Endodermal cell (in vitro differentiated cells): ENCODE results near the gene ZNF335. TPM values are rescaled to one million over a fixed set of nuclear protein-coding genes. Genes with fewer than 3 reads are reported as not detected.

Experiments used
- DNase-seq: peaks from one replicate; pipeline ENCODE4 v3.0.0-alpha.2; 2017
- H3K27ac ChIP-seq: 2 replicates; pipeline ENCODE4 v1.5.1; 2013; ENCODE audit warnings: mild to moderate bottlenecking, low read depth, low read length, moderate library complexity
- H3K27me3 ChIP-seq: 2 replicates; pipeline ENCODE4 v1.6.1; 2013; ENCODE audit warnings: mild to moderate bottlenecking, low read length, moderate library complexity; ENCODE audit not compliant: insufficient read depth, control insufficient read depth, poor library complexity, severe bottlenecking
- H3K36me3 ChIP-seq: 2 replicates; pipeline ENCODE4 v1.7.0; 2013; ENCODE audit warnings: mild to moderate bottlenecking, low read length, moderate library complexity; ENCODE audit not compliant: control insufficient read depth, insufficient read depth
- H3K4me1 ChIP-seq: one replicate; pipeline ENCODE4 v1.7.0; 2013; ENCODE audit warnings: low read length; ENCODE audit not compliant: control insufficient read depth, insufficient read depth
- H3K4me3 ChIP-seq: 2 replicates; pipeline ENCODE4 v1.5.1; 2013; ENCODE audit warnings: mild to moderate bottlenecking, low read length, moderate library complexity
- H3K9ac ChIP-seq: 2 replicates; pipeline ENCODE4 v1.6.1; 2013; ENCODE audit warnings: mild to moderate bottlenecking, low read length, moderate library complexity; ENCODE audit not compliant: poor library complexity, severe bottlenecking; ENCODE audit errors: extremely low read depth
- H3K9me3 ChIP-seq: 2 replicates; pipeline ENCODE4 v1.6.1; 2013; ENCODE audit warnings: mild to moderate bottlenecking, low read length, moderate library complexity; ENCODE audit not compliant: control insufficient read depth
- H3K27ac Mint-ChIP-seq: 2 replicates; pipeline ENCODE4 v1.8.0; 2020; ENCODE audit warnings: mixed read lengths
- H3K27me3 Mint-ChIP-seq: 2 replicates; pipeline ENCODE4 v1.8.0; 2021; ENCODE audit warnings: mild to moderate bottlenecking, mixed read lengths; ENCODE audit not compliant: insufficient read depth
- H3K36me3 Mint-ChIP-seq: 2 replicates; pipeline ENCODE4 v1.8.0; 2020; ENCODE audit warnings: low read depth, mixed read lengths
- H3K4me1 Mint-ChIP-seq: 2 replicates; pipeline ENCODE4 v1.8.0; 2020; ENCODE audit warnings: mixed read lengths
- H3K4me3 Mint-ChIP-seq: 2 replicates; pipeline ENCODE4 v1.8.0; 2020; ENCODE audit warnings: mild to moderate bottlenecking, moderate library complexity, mixed read lengths
- H3K9me3 Mint-ChIP-seq: 2 replicates; pipeline ENCODE4 v1.8.0; 2020; ENCODE audit warnings: mild to moderate bottlenecking, mixed read lengths
- WGBS, 2 experiments: methylation state at CpG; one replicate each; pipeline versions ENCODE4 v1.1.5 to v1.1.7; 2013; ENCODE audit warnings: missing lambda C conversion rate in 2 of 2, mixed read lengths in 1 of 2; ENCODE audit not compliant: insufficient coverage in 1 of 2, insufficient read length in 1 of 2; 5-methylcytosine and 5-hydroxymethylcytosine counted together
- total RNA-seq, 2 donors: library from RNA; stranded (reverse); fragmentation: NEBNext Ultra II Directional in 1 of 2; extraction: Animal tissue kit (Norgen Biotek cat#: 25700) in 1 of 2; gene quantifications; 2 replicates in 1 of 2; 3 replicates in 1 of 2; pipeline ENCODE4 v1.2.1, GENCODE V29; 2021
- TF ChIP-seq, protein P1 (sequence below): fragments of 200-600 bp; sonication (generic); conservative IDR thresholded peaks from 2 replicates; pipeline ENCODE4 v1.5.0; 2021; ENCODE audit warnings: antibody characterized with exemption, mild to moderate bottlenecking

Gene ZNF335
- total RNA-seq, 2 donors from 2014 or later = 18.3 to 21.0 TPM

- no peak overlapping the region for H3K27ac ChIP-seq
- peaks cover 5% of the 10 kb centered on the region for H3K4me1 ChIP-seq
- no peak overlapping the region for H3K9ac ChIP-seq
- WGBS, 2 experiments = 90 to 91% methylated on average over 2 to 4 of the region's 4 CpGs
- H3K4me3 Mint-ChIP-seq = no peak overlapping the region
- no peaks in the 10 kb centered on the region for H3K36me3 ChIP-seq
- no peak for DNase-seq
- peaks cover 24% of the 10 kb centered on the region for H3K4me1 Mint-ChIP-seq
- no peak overlapping the region for H3K4me3 ChIP-seq
- H3K27me3 ChIP-seq = no peaks in the 10 kb centered on the region
- H3K27ac Mint-ChIP-seq = no peak overlapping the region
- no peaks in the 10 kb centered on the region for H3K9me3 ChIP-seq
- peaks cover 32% of the 10 kb centered on the region for H3K27me3 Mint-ChIP-seq
- H3K9me3 Mint-ChIP-seq = no peaks in the 10 kb centered on the region
- no peaks in the 10 kb centered on the region for H3K36me3 Mint-ChIP-seq
- TF ChIP-seq, protein P1, sequence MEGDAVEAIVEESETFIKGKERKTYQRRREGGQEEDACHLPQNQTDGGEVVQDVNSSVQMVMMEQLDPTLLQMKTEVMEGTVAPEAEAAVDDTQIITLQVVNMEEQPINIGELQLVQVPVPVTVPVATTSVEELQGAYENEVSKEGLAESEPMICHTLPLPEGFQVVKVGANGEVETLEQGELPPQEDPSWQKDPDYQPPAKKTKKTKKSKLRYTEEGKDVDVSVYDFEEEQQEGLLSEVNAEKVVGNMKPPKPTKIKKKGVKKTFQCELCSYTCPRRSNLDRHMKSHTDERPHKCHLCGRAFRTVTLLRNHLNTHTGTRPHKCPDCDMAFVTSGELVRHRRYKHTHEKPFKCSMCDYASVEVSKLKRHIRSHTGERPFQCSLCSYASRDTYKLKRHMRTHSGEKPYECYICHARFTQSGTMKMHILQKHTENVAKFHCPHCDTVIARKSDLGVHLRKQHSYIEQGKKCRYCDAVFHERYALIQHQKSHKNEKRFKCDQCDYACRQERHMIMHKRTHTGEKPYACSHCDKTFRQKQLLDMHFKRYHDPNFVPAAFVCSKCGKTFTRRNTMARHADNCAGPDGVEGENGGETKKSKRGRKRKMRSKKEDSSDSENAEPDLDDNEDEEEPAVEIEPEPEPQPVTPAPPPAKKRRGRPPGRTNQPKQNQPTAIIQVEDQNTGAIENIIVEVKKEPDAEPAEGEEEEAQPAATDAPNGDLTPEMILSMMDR = no peak
Observed at GRCh38 chr20:46007671-46008070, 35.7 kb upstream of the ZNF335 start.

DNA sequence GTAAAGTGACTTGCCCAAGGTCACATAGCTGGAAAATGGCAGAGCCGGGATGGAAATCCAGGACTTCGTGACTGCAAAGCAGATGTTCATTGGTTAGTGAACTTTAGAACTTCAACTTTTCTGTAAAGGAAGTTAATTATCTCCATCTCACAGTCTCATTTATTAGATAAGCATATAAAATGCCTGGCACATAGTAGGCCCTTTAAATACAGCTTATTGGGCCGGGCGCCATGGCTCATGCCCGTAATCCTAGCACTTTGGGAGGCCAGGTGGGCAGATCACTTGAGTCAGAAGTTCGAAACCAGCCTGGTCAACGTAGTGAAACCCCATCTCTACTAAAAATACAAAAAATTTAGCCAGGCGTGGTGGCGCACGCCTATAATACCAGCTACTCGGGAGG, 35.0 kb upstream of the ZNF335 start:
- peaks cover 26% of the 10 kb centered on the region for H3K27me3 Mint-ChIP-seq
- H3K9ac ChIP-seq = no peak overlapping the region
- TF ChIP-seq, protein P1 = no peak
- H3K27ac ChIP-seq = no peak overlapping the region
- H3K27me3 ChIP-seq = no peaks in the 10 kb centered on the region
- no peak overlapping the region for H3K4me3 Mint-ChIP-seq
- no peak overlapping the region for H3K27ac Mint-ChIP-seq
- no peaks in the 10 kb centered on the region for H3K9me3 ChIP-seq
- H3K36me3 Mint-ChIP-seq = no peaks in the 10 kb centered on the region
- no peaks in the 10 kb centered on the region for H3K36me3 ChIP-seq
- peaks cover 5% of the 10 kb centered on the region for H3K4me1 ChIP-seq
- no peak for DNase-seq
- no peak overlapping the region for H3K4me3 ChIP-seq
- H3K9me3 Mint-ChIP-seq = no peaks in the 10 kb centered on the region
- WGBS, 2 experiments = 93% methylated on average over 9 to 11 of the region's 11 CpGs
- H3K4me1 Mint-ChIP-seq = peaks cover 25% of the 10 kb centered on the region

- DNase-seq = no peak
- H3K4me3 ChIP-seq = no peak overlapping the region
- peaks cover 5% of the 10 kb centered on the region for H3K4me1 ChIP-seq
- H3K4me3 Mint-ChIP-seq = no peak overlapping the region
- 86 to 92% methylated on average over 2 to 6 of the region's 6 CpGs for WGBS, 2 experiments
- no peaks in the 10 kb centered on the region for H3K9me3 Mint-ChIP-seq
- no peak overlapping the region for H3K9ac ChIP-seq
- H3K27me3 Mint-ChIP-seq = peaks cover 18% of the 10 kb centered on the region
- no peaks in the 10 kb centered on the region for H3K9me3 ChIP-seq
- H3K27me3 ChIP-seq = no peaks in the 10 kb centered on the region
- H3K36me3 Mint-ChIP-seq = no peaks in the 10 kb centered on the region
- no peak overlapping the region for H3K27ac ChIP-seq
- H3K4me1 Mint-ChIP-seq = peaks cover 25% of the 10 kb centered on the region
- no peaks in the 10 kb centered on the region for H3K36me3 ChIP-seq
- H3K27ac Mint-ChIP-seq = no peak overlapping the region
- TF ChIP-seq, protein P1 = no peak
Observed at GRCh38 chr20:46006022-46006705, 34.2 kb upstream of the ZNF335 start.
